ENCODE measurements around the gene DCST2. TPM values are rescaled to one million over a fixed set of nuclear protein-coding genes. Genes with fewer than 3 reads are reported as not detected.

The DCST2 gene
- total and polyA plus RNA-seq, 10 of the 15 experiments (the other 5 are each of a cell fraction or from before 2014, with no cell fraction given) = 0.33 to 0.41 (median 0.36) TPM; not detected in 7

GRCh38 chr1:154982897-154983648, 50.5 kb downstream of the DCST2 start, which contains the start of gene FLAD1:
Gene FLAD1 (plus strand): TSS chr1:154983344. CDS start chr1:154983695, 351 bp downstream.
- ATAC-seq (peak; percentile 100), DNase-seq (ENCODE audit: low read depth, low spot score) (peak; percentile 100), FAIRE-seq (peak; percentile 92)
- ChIA-PET POLR2A (interaction anchor here (0.9 to 3.0 kb wide), 13 partner anchors 9 to 50 kb away, joined by 3 to 17 read pairs (median 11); partner anchors contain the start of genes CKS1B, DCST1, DCST2 and LENEP), CTCF (interaction anchor here (0.6 to 20.6 kb wide), 12 partner anchors 9 to 961 kb away, joined by 3 to 226 read pairs (median 6); partner anchors contain the start of genes CKS1B, LENEP, PBXIP1 and PMVK), SMC1A (ENCODE audit: uncharacterized antibody, unreplicated experiment) (interaction anchor here (0.6 to 6.5 kb wide), 14 partner anchors 9 to 803 kb away, joined by 3 to 69 read pairs (median 4); partner anchors contain the start of genes CKS1B, LENEP, PBXIP1 and PYGO2), RAD21 (ENCODE audit: unreplicated experiment) (interaction anchor here (1.0 to 3.0 kb wide), 10 partner anchors 9 to 118 kb away, joined by 3 to 24 read pairs (median 4); partner anchors contain the start of genes LENEP, PBXIP1 and SHC1)
- Histone ChIP-seq H3K4me3 (peak within 1 kb of the TSS; percentile 96), H3K4me2 (ENCODE audit: control insufficient read depth, insufficient read depth) (peak within 1 kb of the TSS; percentile 90), H3K27me3 (replicated peaks in 1 of 2; ENCODE audit: control insufficient read depth in 2 of 2, insufficient read depth in 2 of 2, low read length in 1 of 2) (no peaks in the 10 kb centered on the region), H3K79me2 (ENCODE audit: control insufficient read depth, insufficient read depth, low read length) (peaks cover 27% of the 10 kb centered on the region), H4K20me1 (ENCODE audit: control insufficient read depth, insufficient read depth) (no peaks in the 10 kb centered on the region), H3K4me1 (ENCODE audit: control insufficient read depth, insufficient read depth, low read length) (peaks cover 6% of the 10 kb centered on the region), H3K9me3 (replicated peaks; ENCODE audit: control insufficient read depth, insufficient read depth, low read length) (no peaks in the 10 kb centered on the region), H2AFZ (ENCODE audit: control insufficient read depth, low read depth, low read length) (peak within 1 kb of the TSS; percentile 91), H3K9ac (ENCODE audit: control insufficient read depth, insufficient read depth, low read length) (peak within 1 kb of the TSS; percentile 91), H3K27ac (ENCODE audit: control insufficient read depth, insufficient read depth) (peak within 1 kb of the TSS; percentile 79), H3K36me3 (ENCODE audit: control insufficient read depth in 2 of 2, insufficient read depth in 2 of 2, low read length in 1 of 2) (peaks cover 5 to 17% of the 10 kb centered on the region in 2 experiments)
- intact Hi-C loops (cut with micrococcal nuclease; ENCODE audit: unreplicated experiment) = loop anchor here (2.0 kb wide), 1 partner anchor 16 kb away; no protein-coding TSS in a partner anchor
- no TSS peak for BruUV-seq (replicated peaks)
- in situ Hi-C loops (cut with MboI) = no loop called here
- WGBS (ENCODE audit: insufficient coverage, insufficient replicate concordance, low lambda C conversion rate, missing lambda C conversion rate) = under 1% methylated on average over 26 of the region's 26 CpGs
- TF ChIP-seq RELA (IDR thresholded peaks at IDR 0.05; ENCODE audit: borderline replicate concordance, partially characterized antibody) (no peak), SKIL (IDR thresholded peaks at IDR 0.05; ENCODE audit: low read depth, poor library complexity, severe bottlenecking) (peak; percentile 99), USF2 (IDR thresholded peaks at IDR 0.05; ENCODE audit: borderline replicate concordance, low read depth, low read length) (peak; percentile 68), RBBP5 (conservative IDR thresholded peaks at IDR 0.05) (no peak), LARP7 (IDR thresholded peaks at IDR 0.05) (no peak), E2F4 (IDR thresholded peaks at IDR 0.05; ENCODE audit: low read depth, low read length) (peak; percentile 88), NFIC (IDR thresholded peaks at IDR 0.05; ENCODE audit: low read depth, low read length) (peak; percentile 72), TCF12 (IDR thresholded peaks at IDR 0.05; ENCODE audit: low read depth, low read length) (0 out of 2 replicates have a peak, but pooled peaks have one; percentile 2), HDGF (IDR thresholded peaks at IDR 0.05) (0 out of 2 replicates have a peak, but pooled peaks have one; percentile 22), FOXM1 (IDR thresholded peaks at IDR 0.05; ENCODE audit: low read depth, low read length) (peak; percentile 67; the same call in 1 of the 2 replicates), ZNF274 (IDR thresholded peaks at IDR 0.05; ENCODE audit: insufficient read depth, insufficient read length) (no peak), MEF2A (IDR thresholded peaks at IDR 0.05; ENCODE audit: insufficient read depth, low read depth, low read length) (no peak), ZNF622 (IDR thresholded peaks at IDR 0.05) (no peak)
- TF ChIP-seq, protein P1, sequence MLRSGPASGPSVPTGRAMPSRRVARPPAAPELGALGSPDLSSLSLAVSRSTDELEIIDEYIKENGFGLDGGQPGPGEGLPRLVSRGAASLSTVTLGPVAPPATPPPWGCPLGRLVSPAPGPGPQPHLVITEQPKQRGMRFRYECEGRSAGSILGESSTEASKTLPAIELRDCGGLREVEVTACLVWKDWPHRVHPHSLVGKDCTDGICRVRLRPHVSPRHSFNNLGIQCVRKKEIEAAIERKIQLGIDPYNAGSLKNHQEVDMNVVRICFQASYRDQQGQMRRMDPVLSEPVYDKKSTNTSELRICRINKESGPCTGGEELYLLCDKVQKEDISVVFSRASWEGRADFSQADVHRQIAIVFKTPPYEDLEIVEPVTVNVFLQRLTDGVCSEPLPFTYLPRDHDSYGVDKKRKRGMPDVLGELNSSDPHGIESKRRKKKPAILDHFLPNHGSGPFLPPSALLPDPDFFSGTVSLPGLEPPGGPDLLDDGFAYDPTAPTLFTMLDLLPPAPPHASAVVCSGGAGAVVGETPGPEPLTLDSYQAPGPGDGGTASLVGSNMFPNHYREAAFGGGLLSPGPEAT (IDR thresholded peaks at IDR 0.05; ENCODE audit: low read depth) = peak; percentile 94
- TF ChIP-seq, protein P2, sequence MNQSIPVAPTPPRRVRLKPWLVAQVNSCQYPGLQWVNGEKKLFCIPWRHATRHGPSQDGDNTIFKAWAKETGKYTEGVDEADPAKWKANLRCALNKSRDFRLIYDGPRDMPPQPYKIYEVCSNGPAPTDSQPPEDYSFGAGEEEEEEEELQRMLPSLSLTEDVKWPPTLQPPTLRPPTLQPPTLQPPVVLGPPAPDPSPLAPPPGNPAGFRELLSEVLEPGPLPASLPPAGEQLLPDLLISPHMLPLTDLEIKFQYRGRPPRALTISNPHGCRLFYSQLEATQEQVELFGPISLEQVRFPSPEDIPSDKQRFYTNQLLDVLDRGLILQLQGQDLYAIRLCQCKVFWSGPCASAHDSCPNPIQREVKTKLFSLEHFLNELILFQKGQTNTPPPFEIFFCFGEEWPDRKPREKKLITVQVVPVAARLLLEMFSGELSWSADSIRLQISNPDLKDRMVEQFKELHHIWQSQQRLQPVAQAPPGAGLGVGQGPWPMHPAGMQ (IDR thresholded peaks at IDR 0.05; ENCODE audit: borderline replicate concordance) = no peak
